Gastrocnemius medialis (tissue), 4 donors: Measurements from ENCODE around the gene RUNX1. TPM values are rescaled to one million over a fixed set of nuclear protein-coding genes. Genes with fewer than 3 reads are reported as not detected.

ENCODE experiments used
- ATAC-seq, 2 donors: fragments of 150-250 bp; one replicate each; pipeline ENCODE4 v1.9.1; 2016
- DNase-seq, 2 donors: peaks; one replicate each; pipeline ENCODE4 v3.0.0-alpha.2; 2019
- H3K27ac ChIP-seq, 4 donors: fragments of 200-600 bp; sonication (generic); 1 replicate in 1 of 4; 2 replicates in 3 of 4; pipeline ENCODE4 v1.5.1; 2016 to 2018; ENCODE audit warnings: mild to moderate bottlenecking in 2 of 4, moderate library complexity in 1 of 4
- H3K27me3 ChIP-seq, 3 donors: fragments of 200-600 bp; sonication (generic) in 2 of 3; 1 replicate in 1 of 3; 2 replicates in 2 of 3; pipeline versions ENCODE4 v1.5.1 to v1.6.0; 2016 to 2019; ENCODE audit warnings: mild to moderate bottlenecking in 1 of 3, moderate library complexity in 1 of 3
- H3K36me3 ChIP-seq, 2 donors: fragments of 200-600 bp; sonication (generic) in 1 of 2; one replicate each; pipeline ENCODE4 v1.5.1; 2017 to 2018
- H3K4me1 ChIP-seq, 2 donors: fragments of 200-600 bp; sonication (generic) in 1 of 2; one replicate each; pipeline ENCODE4 v1.5.1; 2016 to 2017; ENCODE audit warnings: mild to moderate bottlenecking in 2 of 2
- H3K4me3 ChIP-seq, 4 donors: fragments of 200-600 bp; sonication (generic) in 3 of 4; 1 replicate in 1 of 4; 2 replicates in 3 of 4; pipeline ENCODE4 v1.5.1; 2016 to 2019; ENCODE audit warnings: mild to moderate bottlenecking in 2 of 4
- H3K9me3 ChIP-seq, 3 donors: fragments of 200-600 bp; sonication (generic) in 2 of 3; 1 replicate in 1 of 3; 2 replicates in 2 of 3; pipeline ENCODE4 v1.5.1; 2016 to 2019
- CTCF ChIP-seq, 5 experiments: fragments of 450-650 bp in 3 of 5; fragments of 200-600 bp in 2 of 5; sonication (generic) in 2 of 5; IDR thresholded peaks in 4 of 5; conservative IDR thresholded peaks in 1 of 5; 1 replicate in 4 of 5; 2 replicates in 1 of 5; pipeline ENCODE4 v1.5.1; 2016 to 2019; ENCODE audit warnings: antibody characterized with exemption in 5 of 5, mild to moderate bottlenecking in 3 of 5, moderate library complexity in 3 of 5
- POLR2A ChIP-seq, 2 donors: fragments of 450-650 bp; IDR thresholded peaks; one replicate each; pipeline ENCODE4 v1.6.1; 2017; ENCODE audit warnings: antibody characterized with exemption in 2 of 2, mild to moderate bottlenecking in 2 of 2, moderate library complexity in 2 of 2
- in situ Hi-C, 4 donors: fragments of 200-750 bp; cut with MboI; loops; one replicate each; pipeline versions ENCODE4 v1.15.0 to v1.8.0; 2017; ENCODE audit warnings: low sequenced_read_pairs in 4 of 4
- intact Hi-C: fragments of 100-400 bp; cut with DNase I; formaldehyde crosslinking; loops from one replicate; pipeline ENCODE4 v1.15.1; 2023; ENCODE audit warnings: low total_unique reads
- total RNA-seq, 4 donors: library from RNA; depleted of rRNA; stranded (reverse); fragments of >200 nt; gene quantifications; one replicate each; pipeline versions ENCODE4 v1.1.0 to v1.2.3, GENCODE V29; 2016

RUNX1 gene
- total RNA-seq, 4 donors from 2014 or later = 8.0 to 20.9 (median 10.6) TPM

GRCh38 chr21:34768326-34768725 lies 280.8 kb downstream of the RUNX1 start:
- no peaks in the 10 kb centered on the region for H3K9me3 ChIP-seq
- H3K4me3 ChIP-seq = no peak overlapping the region
- H3K4me1 ChIP-seq = no peaks in the 10 kb centered on the region
- no peak for TF ChIP-seq POLR2A (IDR thresholded peaks at IDR 0.05)
- no peak for TF ChIP-seq CTCF (IDR thresholded peaks at IDR 0.05 in 4 of 5, conservative IDR thresholded peaks at IDR 0.05 in 1 of 5)
- no peaks in the 10 kb centered on the region for H3K27me3 ChIP-seq
- no peak overlapping the region for H3K27ac ChIP-seq
- ATAC-seq = no peak
- intact Hi-C loops = no loop called here
- H3K36me3 ChIP-seq = no peaks in the 10 kb centered on the region
- in situ Hi-C loops = loop anchor here in 1 of 4 donors (25.0 kb wide), 1 partner anchor 269 kb away; the partner anchor contains the start of gene RUNX1
- DNase-seq = no peak

- in situ Hi-C loops (loop anchor here in 1 of 4 donors (25.0 kb wide), 1 partner anchor 270 kb away; the partner anchor contains the start of gene RUNX1), intact Hi-C loops (no loop called here)
- Histone ChIP-seq H3K27ac (no peak overlapping the region), H3K36me3 (no peaks in the 10 kb centered on the region), H3K4me1 (no peaks in the 10 kb centered on the region), H3K9me3 (no peaks in the 10 kb centered on the region), H3K27me3 (no peaks in the 10 kb centered on the region), H3K4me3 (no peak overlapping the region)
- DNase-seq = no peak
- no peak for TF ChIP-seq CTCF (IDR thresholded peaks at IDR 0.05 in 4 of 5, conservative IDR thresholded peaks at IDR 0.05 in 1 of 5)
- TF ChIP-seq POLR2A (IDR thresholded peaks at IDR 0.05) = no peak
- ATAC-seq = no peak
These were observed 282.2 kb downstream of the RUNX1 start for GRCh38 chr21:34766862-34767261.

- no peak for TF ChIP-seq CTCF (IDR thresholded peaks at IDR 0.05 in 4 of 5, conservative IDR thresholded peaks at IDR 0.05 in 1 of 5)
- no peak for TF ChIP-seq POLR2A (IDR thresholded peaks at IDR 0.05)
- in situ Hi-C loops = loop anchor here in 1 of 4 donors (25.0 kb wide), 1 partner anchor 272 kb away; the partner anchor contains the start of gene RUNX1
- ATAC-seq = no peak
- Histone ChIP-seq H3K4me1 (no peaks in the 10 kb centered on the region), H3K4me3 (no peak overlapping the region), H3K9me3 (no peaks in the 10 kb centered on the region), H3K27ac (no peak overlapping the region), H3K27me3 (no peaks in the 10 kb centered on the region), H3K36me3 (no peaks in the 10 kb centered on the region)
- intact Hi-C loops = no loop called here
- DNase-seq = no peak
These were observed 283.5 kb downstream of the RUNX1 start for GRCh38 chr21:34765619-34766018.

GRCh38 chr21:34764715-34765284 lies 284.3 kb downstream of the RUNX1 start:
- Histone ChIP-seq H3K4me1 (no peaks in the 10 kb centered on the region), H3K27me3 (no peaks in the 10 kb centered on the region), H3K4me3 (no peak overlapping the region), H3K27ac (no peak overlapping the region), H3K36me3 (no peaks in the 10 kb centered on the region), H3K9me3 (no peaks in the 10 kb centered on the region)
- no peak for TF ChIP-seq CTCF (IDR thresholded peaks at IDR 0.05 in 4 of 5, conservative IDR thresholded peaks at IDR 0.05 in 1 of 5)
- no peak for TF ChIP-seq POLR2A (IDR thresholded peaks at IDR 0.05)
- intact Hi-C loops (no loop called here), in situ Hi-C loops (loop anchor here in 1 of 4 donors (25.0 kb wide), 1 partner anchor 273 kb away; the partner anchor contains the start of gene RUNX1)
- ATAC-seq = no peak
- DNase-seq = no peak
